Mucosa of descending colon (tissue), 3 donors: Measurements from ENCODE around the gene IYD. TPM values are rescaled to one million over a fixed set of nuclear protein-coding genes. Genes with fewer than 3 reads are reported as not detected.

ENCODE experiments used
- ATAC-seq: fragments of 200-7000 bp; cut with Tn5 transposase; one replicate; pipeline ENCODE4 v1.9.1; 2020; ENCODE audit warnings: mild to moderate bottlenecking, moderate library complexity
- DNase-seq, 3 donors: peaks; one replicate each; pipeline ENCODE4 v3.0.0-alpha.2; 2020
- H3K36me3 ChIP-seq: fragments of 200-600 bp; one replicate; pipeline ENCODE4 v1.8.0; 2021; ENCODE audit warnings: low read depth, mild to moderate bottlenecking
- H3K4me1 ChIP-seq: fragments of 200-600 bp; one replicate; pipeline ENCODE4 v1.8.0; 2021; ENCODE audit warnings: low read depth, mild to moderate bottlenecking
- H3K4me3 ChIP-seq: fragments of 200-600 bp; one replicate; pipeline ENCODE4 v1.8.0; 2021; ENCODE audit warnings: mild to moderate bottlenecking
- H3K9me3 ChIP-seq: fragments of 200-600 bp; one replicate; pipeline ENCODE4 v1.8.0; 2021; ENCODE audit warnings: mild to moderate bottlenecking
- intact Hi-C, 2 donors: fragments of 100-400 bp; cut with DNase I in 1 of 2; cut with micrococcal nuclease in 1 of 2; formaldehyde crosslinking; loops; one replicate each; pipeline versions ENCODE4 v1.11.0 to v1.11.1; 2022; cut with DNase I, micrococcal nuclease
- long read RNA-seq, 2 donors: library from polyadenylated mRNA; unstranded; transcript quantifications; one replicate each; pipeline ENCODE4 v2.0.0, GENCODE V29; 2019 to 2021
- total RNA-seq, 3 donors: library from RNA; stranded (reverse); fragmentation: NEBNext Ultra II Directional in 2 of 3; extraction: Animal tissue kit (Norgen Biotek cat#: 25700) in 2 of 3; gene quantifications; one replicate each; pipeline versions ENCODE4 v1.2.1 to v1.2.4, GENCODE V29; 2021 to 2023
- TF ChIP-seq, protein P1 (sequence below): fragments of 200-600 bp; IDR thresholded peaks from one replicate; pipeline ENCODE4 v1.8.0; 2022; ENCODE audit warnings: antibody characterized with exemption, mild to moderate bottlenecking
- donor health status: DM: no; HTN: no; CAD: no; lungs with moderate emphysema.
- donor health status: DM: no; HTN: no; CAD: no.
- donor health status: DM: no; HTN: yes; CAD: no.

IYD gene, protein sequence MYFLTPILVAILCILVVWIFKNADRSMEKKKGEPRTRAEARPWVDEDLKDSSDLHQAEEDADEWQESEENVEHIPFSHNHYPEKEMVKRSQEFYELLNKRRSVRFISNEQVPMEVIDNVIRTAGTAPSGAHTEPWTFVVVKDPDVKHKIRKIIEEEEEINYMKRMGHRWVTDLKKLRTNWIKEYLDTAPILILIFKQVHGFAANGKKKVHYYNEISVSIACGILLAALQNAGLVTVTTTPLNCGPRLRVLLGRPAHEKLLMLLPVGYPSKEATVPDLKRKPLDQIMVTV
- total RNA-seq = 10 to 100 TPM in 2 of 3 donors, 1 to 10 TPM in 1; 7.5 to 25.3 (median 15.3) TPM
- long read RNA-seq, donor 1, full-length matches to known transcripts = 1 of 2 reads
- long read RNA-seq, donor 1, partial matches to known transcripts = 0 of 2 reads
- long read RNA-seq, donor 1, other reads (novel, unspliced or antisense) = 1 of 2 reads
- long read RNA-seq, donor 2, full-length matches to known transcripts = 7 of 9 reads
- long read RNA-seq, donor 2, partial matches to known transcripts = 0 of 9 reads
- long read RNA-seq, donor 2, other reads (novel, unspliced or antisense) = 2 of 9 reads

DNA sequence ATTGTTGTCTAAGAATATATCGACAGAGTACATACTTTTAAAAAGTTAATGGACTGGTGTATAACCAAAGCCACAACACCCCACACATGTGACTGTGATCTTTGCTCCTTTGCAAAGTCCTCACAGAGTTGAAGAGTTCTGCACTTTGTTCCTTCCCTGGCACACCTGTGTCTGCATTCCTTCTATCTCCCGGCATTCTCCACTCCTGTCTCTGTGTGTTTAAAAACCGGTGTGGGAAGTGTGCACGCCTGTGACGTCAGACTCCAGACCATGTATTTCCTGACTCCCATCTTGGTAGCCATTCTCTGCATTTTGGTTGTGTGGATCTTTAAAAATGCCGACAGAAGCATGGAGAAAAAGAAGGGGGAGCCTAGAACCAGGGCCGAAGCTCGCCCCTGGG lies at the start of gene IYD:
Gene IYD (plus strand): TSS at position 251 of the 400 bp plus-strand sequence. CDS start 20 bp downstream, at position 271.
- ATAC-seq (peak; percentile 98), DNase-seq (peak; percentile 65 to 88 (median 72))
- H3K36me3 ChIP-seq = no peaks in the 10 kb centered on the region
- peaks cover 5% of the 10 kb centered on the region for H3K4me1 ChIP-seq
- no peaks in the 10 kb centered on the region for H3K9me3 ChIP-seq
- no peak within 1 kb of the TSS for H3K4me3 ChIP-seq
- TF ChIP-seq, protein P1, sequence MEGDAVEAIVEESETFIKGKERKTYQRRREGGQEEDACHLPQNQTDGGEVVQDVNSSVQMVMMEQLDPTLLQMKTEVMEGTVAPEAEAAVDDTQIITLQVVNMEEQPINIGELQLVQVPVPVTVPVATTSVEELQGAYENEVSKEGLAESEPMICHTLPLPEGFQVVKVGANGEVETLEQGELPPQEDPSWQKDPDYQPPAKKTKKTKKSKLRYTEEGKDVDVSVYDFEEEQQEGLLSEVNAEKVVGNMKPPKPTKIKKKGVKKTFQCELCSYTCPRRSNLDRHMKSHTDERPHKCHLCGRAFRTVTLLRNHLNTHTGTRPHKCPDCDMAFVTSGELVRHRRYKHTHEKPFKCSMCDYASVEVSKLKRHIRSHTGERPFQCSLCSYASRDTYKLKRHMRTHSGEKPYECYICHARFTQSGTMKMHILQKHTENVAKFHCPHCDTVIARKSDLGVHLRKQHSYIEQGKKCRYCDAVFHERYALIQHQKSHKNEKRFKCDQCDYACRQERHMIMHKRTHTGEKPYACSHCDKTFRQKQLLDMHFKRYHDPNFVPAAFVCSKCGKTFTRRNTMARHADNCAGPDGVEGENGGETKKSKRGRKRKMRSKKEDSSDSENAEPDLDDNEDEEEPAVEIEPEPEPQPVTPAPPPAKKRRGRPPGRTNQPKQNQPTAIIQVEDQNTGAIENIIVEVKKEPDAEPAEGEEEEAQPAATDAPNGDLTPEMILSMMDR = no peak
- intact Hi-C loops = no loop called here

DNA sequence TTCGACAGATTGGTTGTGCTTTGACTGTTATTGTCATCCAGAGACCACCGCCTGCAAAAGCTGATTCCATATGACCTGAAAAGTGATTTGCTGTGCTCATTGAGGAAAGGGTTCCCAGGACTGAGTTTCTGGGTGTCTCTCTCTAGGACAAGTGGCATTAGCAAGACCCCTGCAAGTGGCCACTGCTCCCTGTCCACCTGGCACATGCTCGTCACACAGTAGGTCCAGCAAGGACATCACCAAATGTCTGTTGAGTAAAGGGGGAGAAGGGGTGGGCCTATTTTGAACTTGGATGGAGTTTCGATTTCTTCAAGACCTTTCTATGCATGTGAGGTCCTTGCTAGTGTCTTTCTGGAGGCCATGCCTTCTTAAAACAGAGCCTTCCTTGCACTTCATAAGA lies 48.9 kb upstream of the IYD start:
- Histone ChIP-seq H3K9me3 (no peaks in the 10 kb centered on the region), H3K4me3 (no peak overlapping the region), H3K4me1 (no peaks in the 10 kb centered on the region), H3K36me3 (no peaks in the 10 kb centered on the region)
- TF ChIP-seq, protein P1 = no peak
- no peak for ATAC-seq
- DNase-seq = no peak
- intact Hi-C loops = no loop called here

DNA sequence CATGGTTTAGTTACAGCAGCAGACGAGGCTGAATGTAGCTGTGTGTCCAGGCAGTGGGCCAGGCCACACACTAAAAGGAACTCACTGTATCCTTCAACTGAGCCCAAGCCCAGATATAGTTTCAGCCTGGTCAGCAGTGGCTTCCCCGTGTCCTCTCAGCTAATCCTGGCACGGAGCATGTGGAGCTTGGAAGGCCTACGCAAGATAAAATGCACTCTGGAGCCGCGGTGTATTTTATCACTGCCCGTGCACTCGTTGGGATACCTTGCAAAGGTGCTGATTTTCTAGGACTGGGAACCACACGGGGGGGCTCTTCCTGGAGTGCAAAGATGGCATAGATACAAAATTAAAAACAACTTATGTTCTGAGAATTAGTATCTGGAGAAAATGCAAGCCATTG lies 48.4 kb upstream of the IYD start:
- DNase-seq = no peak
- H3K4me1 ChIP-seq = no peaks in the 10 kb centered on the region
- TF ChIP-seq, protein P1 = no peak

DNA sequence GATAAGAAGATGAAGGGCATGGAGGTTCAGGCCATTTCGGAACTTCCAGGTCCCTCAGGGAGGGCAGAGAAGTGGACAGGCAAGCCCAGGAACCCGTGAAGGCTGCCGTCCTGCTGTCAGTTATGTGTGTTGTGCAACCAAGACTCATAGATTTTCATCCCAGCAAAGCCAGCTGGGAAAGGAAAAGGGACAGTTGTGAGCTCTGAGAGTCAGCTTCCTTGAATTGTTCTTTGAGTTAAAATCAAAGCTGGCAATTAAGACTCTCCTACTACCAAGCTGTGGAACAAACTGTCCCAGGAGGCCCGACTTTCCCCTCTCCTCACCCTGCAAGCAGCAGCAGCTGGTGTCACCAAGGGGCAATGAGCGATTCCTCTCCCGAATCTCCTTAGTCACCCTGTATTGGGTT lies 46.3 kb upstream of the IYD start:
- H3K4me3 ChIP-seq = no peak overlapping the region
- TF ChIP-seq, protein P1 = no peak
- no peaks in the 10 kb centered on the region for H3K4me1 ChIP-seq
- intact Hi-C loops = no loop called here
- no peaks in the 10 kb centered on the region for H3K36me3 ChIP-seq
- no peak for ATAC-seq
- no peaks in the 10 kb centered on the region for H3K9me3 ChIP-seq
- no peak for DNase-seq

More for the DNA sequence above, 48.4 kb upstream of the IYD start:
- H3K4me3 ChIP-seq = no peak overlapping the region
- no peaks in the 10 kb centered on the region for H3K36me3 ChIP-seq
- ATAC-seq = no peak
- intact Hi-C loops = no loop called here
- H3K9me3 ChIP-seq = no peaks in the 10 kb centered on the region

DNA sequence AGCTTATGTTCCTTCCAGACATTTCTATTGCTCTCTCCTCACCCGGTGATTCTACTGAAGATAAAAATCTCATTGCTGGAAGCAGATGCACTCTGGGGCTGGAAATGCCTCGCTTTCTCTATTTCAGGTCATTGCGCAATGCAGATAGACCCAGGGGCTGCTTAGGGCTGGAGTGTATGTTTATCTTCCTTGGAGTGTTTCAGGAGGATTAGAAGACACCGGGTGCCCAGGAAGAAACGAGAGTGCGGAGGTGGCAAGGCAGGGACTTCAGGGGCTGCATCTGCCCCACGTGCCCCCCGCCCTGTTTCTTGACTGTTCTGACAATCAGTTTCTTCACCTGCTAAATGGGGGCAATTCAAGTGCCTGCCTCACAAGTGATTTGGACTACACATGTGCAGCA lies 45.6 kb upstream of the IYD start:
- no peaks in the 10 kb centered on the region for H3K4me1 ChIP-seq
- ATAC-seq (no peak), DNase-seq (no peak)
- H3K36me3 ChIP-seq = no peaks in the 10 kb centered on the region
- no peak overlapping the region for H3K4me3 ChIP-seq
- intact Hi-C loops = no loop called here
- H3K9me3 ChIP-seq = no peaks in the 10 kb centered on the region
- TF ChIP-seq, protein P1 = no peak
